GM23338 (cell line): ENCODE results near the gene ZNF488. TPM values are rescaled to one million over a fixed set of nuclear protein-coding genes. Genes with fewer than 3 reads are reported as not detected.

Experiments used
- ATAC-seq: fragments of 200-7000 bp; cut with Tn5 transposase; 3 replicates; pipeline ENCODE4 v1.9.1; 2020
- DNase-seq: peaks from one replicate; pipeline ENCODE4 v3.0.0-alpha.2; 2015; ENCODE audit warnings: low spot score
- H2AFZ ChIP-seq: fragments of 200-600 bp; sonication (generic); 2 replicates; pipeline ENCODE4 v1.8.0; 2016; ENCODE audit warnings: antibody characterized with exemption, mild to moderate bottlenecking, moderate library complexity
- H3F3A ChIP-seq: fragments of 200-600 bp; sonication (generic); replicated peaks from 2 replicates; pipeline ENCODE4 v1.8.0; 2017; ENCODE audit warnings: antibody characterized with exemption, mixed run types, low read depth
- H3K27ac ChIP-seq: fragments of 200-600 bp; sonication (generic); 2 replicates; pipeline ENCODE4 v1.6.1; 2016; ENCODE audit warnings: low read depth
- H3K27me3 ChIP-seq: fragments of 200-600 bp; sonication (generic); 2 replicates; pipeline ENCODE4 v1.8.0; 2016; ENCODE audit warnings: mild to moderate bottlenecking, mixed run types, moderate library complexity; ENCODE audit not compliant: insufficient read depth
- H3K36me3 ChIP-seq: fragments of 200-600 bp; sonication (generic); 2 replicates; pipeline ENCODE4 v1.8.0; 2016; ENCODE audit warnings: mild to moderate bottlenecking; ENCODE audit not compliant: insufficient read depth
- H3K4me1 ChIP-seq: fragments of 200-600 bp; sonication (generic); 2 replicates; pipeline ENCODE4 v1.8.0; 2016; ENCODE audit warnings: mild to moderate bottlenecking, moderate library complexity; ENCODE audit not compliant: insufficient read depth
- H3K4me2 ChIP-seq: fragments of 200-600 bp; sonication (generic); 2 replicates; pipeline ENCODE4 v1.7.1; 2017; ENCODE audit warnings: mixed run types
- H3K4me3 ChIP-seq: fragments of 200-600 bp; sonication (generic); 2 replicates; pipeline ENCODE4 v1.6.1; 2016; ENCODE audit warnings: mixed run types
- H3K79me2 ChIP-seq: fragments of 200-600 bp; sonication (generic); replicated peaks from 2 replicates; pipeline ENCODE4 v1.8.0; 2017; ENCODE audit warnings: mild to moderate bottlenecking; ENCODE audit not compliant: insufficient read depth
- H3K9me2 ChIP-seq: fragments of 200-600 bp; sonication (generic); 2 replicates; pipeline ENCODE4 v1.8.0; 2017; ENCODE audit not compliant: insufficient read depth
- H4K20me1 ChIP-seq: fragments of 200-600 bp; sonication (generic); replicated peaks from 2 replicates; pipeline ENCODE4 v1.8.0; 2017; ENCODE audit warnings: mild to moderate bottlenecking; ENCODE audit not compliant: insufficient read depth
- H3K27ac Mint-ChIP-seq: 2 replicates; pipeline ENCODE4 v1.8.0; 2020; ENCODE audit warnings: inconsistent platforms, mild to moderate bottlenecking, moderate library complexity, mixed read lengths
- H3K27me3 Mint-ChIP-seq: 3 replicates; pipeline ENCODE4 v1.8.0; 2022; ENCODE audit warnings: low read depth, mild to moderate bottlenecking, moderate library complexity, mixed read lengths, inconsistent platforms; ENCODE audit not compliant: insufficient read depth, poor library complexity
- H3K36me3 Mint-ChIP-seq: 3 replicates; pipeline ENCODE4 v1.8.0; 2021; ENCODE audit warnings: low read depth, mild to moderate bottlenecking, inconsistent platforms, moderate library complexity, mixed read lengths
- H3K4me1 Mint-ChIP-seq: 3 replicates; pipeline ENCODE4 v1.8.0; 2020; ENCODE audit warnings: mild to moderate bottlenecking, inconsistent platforms, mixed read lengths
- H3K4me3 Mint-ChIP-seq: 3 replicates; pipeline ENCODE4 v1.8.0; 2021; ENCODE audit warnings: moderate library complexity, mild to moderate bottlenecking, inconsistent platforms, mixed read lengths
- H3K9me3 Mint-ChIP-seq: 3 replicates; pipeline ENCODE4 v1.8.0; 2020; ENCODE audit warnings: moderate library complexity, mild to moderate bottlenecking, inconsistent platforms, mixed read lengths
- EZH2phosphoT487 ChIP-seq: fragments of 200-600 bp; sonication (generic); IDR thresholded peaks from one replicate; pipeline ENCODE4 v1.8.1; 2018; ENCODE audit warnings: antibody characterized with exemption; ENCODE audit not compliant: unreplicated experiment
- JUNB ChIP-seq: IDR thresholded peaks from one replicate; pipeline ENCODE4 v1.6.1; 2016; ENCODE audit warnings: antibody characterized with exemption; ENCODE audit not compliant: unreplicated experiment
- NANOG ChIP-seq: IDR thresholded peaks from 2 replicates; pipeline ENCODE4 v1.6.1; 2016; ENCODE audit warnings: antibody characterized with exemption, borderline replicate concordance
- POLR2AphosphoS5 ChIP-seq: IDR thresholded peaks from 2 replicates; pipeline ENCODE4 v1.6.1; 2016; ENCODE audit warnings: antibody characterized with exemption, low read depth
- REST ChIP-seq: IDR thresholded peaks from one replicate; pipeline ENCODE4 v1.6.1; 2018; ENCODE audit warnings: antibody characterized with exemption; ENCODE audit not compliant: unreplicated experiment
- ZNF114 ChIP-seq: fragments of 250-450 bp; sonication (Bioruptor Pico); IDR thresholded peaks from 2 replicates; pipeline ENCODE4 v1.5.0; 2020; ENCODE audit warnings: mild to moderate bottlenecking, moderate library complexity
- ZNF331 ChIP-seq: fragments of 250-450 bp; sonication (Bioruptor Pico); IDR thresholded peaks from 2 replicates; pipeline ENCODE4 v1.5.0; 2020; ENCODE audit warnings: low read depth, mild to moderate bottlenecking, moderate library complexity
- polyA plus RNA-seq: library from polyadenylated mRNA; unstranded; fragments of >200 nt; fragmentation: Nextera tagmentation; extraction: Ambion mirVana; gene quantifications from 2 replicates; pipeline ENCODE4 v1.2.1, GENCODE V29; 2016
- total RNA-seq: library from RNA; depleted of rRNA; stranded (reverse); fragments of >200 nt; shearing (Covaris generic); gene quantifications from 2 replicates; pipeline ENCODE4 v1.2.3, GENCODE V29; 2014
- TF ChIP-seq, protein P1 (sequence below), 2 experiments: fragments of 200-600 bp in 1 of 2; sonication (generic) in 1 of 2; conservative IDR thresholded peaks; 2 replicates each; pipeline versions ENCODE4 v1.5.1 to v1.6.1; 2016 to 2017; ENCODE audit warnings: antibody characterized with exemption in 2 of 2, low read depth in 2 of 2, mild to moderate bottlenecking in 2 of 2, moderate library complexity in 1 of 2

The ZNF488 gene
- total and polyA plus RNA-seq, 2 experiments from 2014 or later: 2.5 to 5.2 TPM

DNA sequence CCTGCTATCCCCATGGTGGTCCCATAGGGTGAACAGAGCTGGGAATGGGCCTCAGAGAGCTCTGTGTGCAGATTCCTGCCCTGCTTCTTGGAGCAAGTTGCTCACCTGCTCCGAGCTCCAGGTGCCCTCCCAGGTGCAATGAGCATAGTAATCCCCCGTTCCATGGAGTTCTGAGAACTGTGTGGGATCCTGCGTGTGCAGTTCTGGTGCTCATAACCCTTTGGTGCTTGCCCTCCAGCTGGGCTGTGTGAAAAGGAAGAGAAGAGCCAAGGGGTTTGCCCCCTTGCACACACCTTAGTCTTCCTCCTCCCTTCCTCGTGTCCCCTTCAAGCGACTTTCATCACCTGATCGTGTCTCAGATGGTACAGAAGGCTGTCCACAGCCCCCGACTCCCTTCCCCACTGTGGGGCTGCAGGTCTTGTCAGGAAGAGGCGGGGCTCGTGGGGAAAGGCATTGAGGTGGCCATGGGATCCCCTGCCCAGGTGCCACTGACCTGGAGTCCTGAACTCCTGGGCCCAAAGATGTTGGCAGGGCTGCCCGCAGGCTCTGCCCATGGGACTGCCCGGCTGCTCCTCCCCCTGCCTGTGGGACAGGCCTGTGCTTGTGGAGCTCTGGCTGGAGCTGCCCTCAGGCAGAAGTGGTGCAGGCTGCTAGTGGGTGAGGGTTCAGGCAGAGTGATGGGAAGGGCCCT is 21.9 kb upstream of the ZNF488 start (continued):
- TF ChIP-seq REST (no peak), POLR2AphosphoS5 (no peak)

- no peak for TF ChIP-seq NANOG
- no peak for TF ChIP-seq ZNF114 (CRISPR knock-in tag)
- TF ChIP-seq JUNB: no peak
Observed at GRCh38 chr10:47404937-47405336, 20.8 kb upstream of the ZNF488 start.

GRCh38 chr10:47404446-47404845 is 20.4 kb upstream of the ZNF488 start:
- Mint-ChIP-seq H3K36me3 (no peaks in the 10 kb centered on the region), H3K27me3 (peaks cover 10% of the 10 kb centered on the region), H3K4me1 (peaks cover 25% of the 10 kb centered on the region), H3K9me3 (no peaks in the 10 kb centered on the region), H3K4me3 (no peak overlapping the region), H3K27ac (no peak overlapping the region)
- Histone ChIP-seq H3K4me3 (no peak overlapping the region), H3K4me1 (peaks cover 9% of the 10 kb centered on the region; the same call in 1 of the 2 replicates), H4K20me1 (no peaks in the 10 kb centered on the region), H3F3A (no peaks in the 10 kb centered on the region), H3K27me3 (no peaks in the 10 kb centered on the region), H3K4me2 (no peak overlapping the region), H3K79me2 (no peaks in the 10 kb centered on the region), H2AFZ (no peak overlapping the region), H3K36me3 (no peaks in the 10 kb centered on the region), H3K9me2 (0 out of 2 replicates have a peak, but pooled peaks cover 2% of the 10 kb centered on the region), H3K27ac (no peak overlapping the region)
- DNase-seq (peak; percentile 23), ATAC-seq (peak; percentile 30)
- TF ChIP-seq EZH2phosphoT487 (no peak), REST (no peak), ZNF331 (CRISPR knock-in tag) (no peak)
- TF ChIP-seq, protein P1, sequence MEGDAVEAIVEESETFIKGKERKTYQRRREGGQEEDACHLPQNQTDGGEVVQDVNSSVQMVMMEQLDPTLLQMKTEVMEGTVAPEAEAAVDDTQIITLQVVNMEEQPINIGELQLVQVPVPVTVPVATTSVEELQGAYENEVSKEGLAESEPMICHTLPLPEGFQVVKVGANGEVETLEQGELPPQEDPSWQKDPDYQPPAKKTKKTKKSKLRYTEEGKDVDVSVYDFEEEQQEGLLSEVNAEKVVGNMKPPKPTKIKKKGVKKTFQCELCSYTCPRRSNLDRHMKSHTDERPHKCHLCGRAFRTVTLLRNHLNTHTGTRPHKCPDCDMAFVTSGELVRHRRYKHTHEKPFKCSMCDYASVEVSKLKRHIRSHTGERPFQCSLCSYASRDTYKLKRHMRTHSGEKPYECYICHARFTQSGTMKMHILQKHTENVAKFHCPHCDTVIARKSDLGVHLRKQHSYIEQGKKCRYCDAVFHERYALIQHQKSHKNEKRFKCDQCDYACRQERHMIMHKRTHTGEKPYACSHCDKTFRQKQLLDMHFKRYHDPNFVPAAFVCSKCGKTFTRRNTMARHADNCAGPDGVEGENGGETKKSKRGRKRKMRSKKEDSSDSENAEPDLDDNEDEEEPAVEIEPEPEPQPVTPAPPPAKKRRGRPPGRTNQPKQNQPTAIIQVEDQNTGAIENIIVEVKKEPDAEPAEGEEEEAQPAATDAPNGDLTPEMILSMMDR (conservative IDR thresholded peaks at IDR 0.05; ENCODE audit: low read depth in 2 of 2): peak in 1 of 2 experiments; percentile 51; a peak in 2 of 4 replicates

More at GRCh38 chr10:47404937-47405336, 20.8 kb upstream of the ZNF488 start:
- ATAC-seq (no peak), DNase-seq (no peak)
- Histone ChIP-seq H3K4me2 (no peak overlapping the region), H3F3A (no peaks in the 10 kb centered on the region), H3K4me3 (no peak overlapping the region), H4K20me1 (no peaks in the 10 kb centered on the region), H3K9me2 (0 out of 2 replicates have a peak, but pooled peaks cover 2% of the 10 kb centered on the region), H3K79me2 (no peaks in the 10 kb centered on the region), H3K4me1 (peaks cover 9% of the 10 kb centered on the region; the same call in 1 of the 2 replicates), H3K27ac (no peak overlapping the region), H3K27me3 (no peaks in the 10 kb centered on the region), H3K36me3 (no peaks in the 10 kb centered on the region), H2AFZ (no peak overlapping the region)
- H3K4me3 Mint-ChIP-seq: no peak overlapping the region
- H3K4me1 Mint-ChIP-seq: peaks cover 25% of the 10 kb centered on the region
- no peaks in the 10 kb centered on the region for H3K9me3 Mint-ChIP-seq
- no peaks in the 10 kb centered on the region for H3K36me3 Mint-ChIP-seq
- no peak overlapping the region for H3K27ac Mint-ChIP-seq
- H3K27me3 Mint-ChIP-seq: peaks cover 10% of the 10 kb centered on the region
